ENCODE results near the gene LTF. TPM values are rescaled to one million over a fixed set of nuclear protein-coding genes. Genes with fewer than 3 reads are reported as not detected.

Gene LTF
- total RNA-seq, 1 experiment from 2014 or later: not detected

GRCh38 chr3:46416125-46416810 is 48.4 kb downstream of the LTF start:
- CTCF ChIA-PET: no interaction called here

GRCh38 chr3:46414739-46415138 is 50.0 kb downstream of the LTF start:
- Mint-ChIP-seq H3K36me3 (ENCODE audit: insufficient read depth, unreplicated experiment) (no peaks in the 10 kb centered on the region), H3K27me3 (ENCODE audit: unreplicated experiment) (no peaks in the 10 kb centered on the region), H3K4me1 (ENCODE audit: low read depth, unreplicated experiment) (peaks cover 27% of the 10 kb centered on the region), H3K4me3 (ENCODE audit: low read depth, unreplicated experiment) (no peak overlapping the region), H3K9me3 (ENCODE audit: low read depth, unreplicated experiment) (no peaks in the 10 kb centered on the region), H3K27ac (ENCODE audit: unreplicated experiment) (no peak overlapping the region)
- intact Hi-C loops (cut with micrococcal nuclease; ENCODE audit: unreplicated experiment): no loop called here
- DNase-seq: no peak
- TF ChIP-seq CTCF (IDR thresholded peaks at IDR 0.05; ENCODE audit: unreplicated experiment): no peak
- BruUV-seq (replicated peaks): no TSS peak
- CTCF ChIA-PET: no interaction called here

More at GRCh38 chr3:46416125-46416810, 48.4 kb downstream of the LTF start:
- no peaks in the 10 kb centered on the region for H3K9me3 Mint-ChIP-seq (ENCODE audit: low read depth, unreplicated experiment)
- BruUV-seq (replicated peaks): no TSS peak
- no peaks in the 10 kb centered on the region for H3K27me3 Mint-ChIP-seq (ENCODE audit: unreplicated experiment)
- intact Hi-C loops (cut with micrococcal nuclease; ENCODE audit: unreplicated experiment): no loop called here
- no peak overlapping the region for H3K27ac Mint-ChIP-seq (ENCODE audit: unreplicated experiment)
- TF ChIP-seq CTCF (IDR thresholded peaks at IDR 0.05; ENCODE audit: unreplicated experiment): no peak
- H3K4me1 Mint-ChIP-seq (ENCODE audit: low read depth, unreplicated experiment): peaks cover 27% of the 10 kb centered on the region
- DNase-seq: no peak
- H3K4me3 Mint-ChIP-seq (ENCODE audit: low read depth, unreplicated experiment): no peak overlapping the region
- H3K36me3 Mint-ChIP-seq (ENCODE audit: insufficient read depth, unreplicated experiment): no peaks in the 10 kb centered on the region

- Mint-ChIP-seq H3K36me3 (ENCODE audit: insufficient read depth, unreplicated experiment) (no peaks in the 10 kb centered on the region), H3K4me1 (ENCODE audit: low read depth, unreplicated experiment) (peaks cover 27% of the 10 kb centered on the region), H3K27ac (ENCODE audit: unreplicated experiment) (no peak overlapping the region), H3K27me3 (ENCODE audit: unreplicated experiment) (no peaks in the 10 kb centered on the region), H3K4me3 (ENCODE audit: low read depth, unreplicated experiment) (no peak overlapping the region), H3K9me3 (ENCODE audit: low read depth, unreplicated experiment) (no peaks in the 10 kb centered on the region)
- BruUV-seq (replicated peaks): no TSS peak
- intact Hi-C loops (cut with micrococcal nuclease; ENCODE audit: unreplicated experiment): no loop called here
- CTCF ChIA-PET: no interaction called here
- DNase-seq: no peak
- TF ChIP-seq CTCF (IDR thresholded peaks at IDR 0.05; ENCODE audit: unreplicated experiment): no peak
Measured at GRCh38 chr3:46413951-46414350, 50.8 kb downstream of the LTF start.

- H3K4me3 Mint-ChIP-seq (ENCODE audit: low read depth, unreplicated experiment): no peak overlapping the region
- no peak for TF ChIP-seq CTCF (IDR thresholded peaks at IDR 0.05; ENCODE audit: unreplicated experiment)
- no peaks in the 10 kb centered on the region for H3K36me3 Mint-ChIP-seq (ENCODE audit: insufficient read depth, unreplicated experiment)
- no TSS peak for BruUV-seq (replicated peaks)
- CTCF ChIA-PET: no interaction called here
- DNase-seq: no peak
- intact Hi-C loops (cut with micrococcal nuclease; ENCODE audit: unreplicated experiment): no loop called here
- H3K27ac Mint-ChIP-seq (ENCODE audit: unreplicated experiment): no peak overlapping the region
- no peaks in the 10 kb centered on the region for H3K9me3 Mint-ChIP-seq (ENCODE audit: low read depth, unreplicated experiment)
- H3K4me1 Mint-ChIP-seq (ENCODE audit: low read depth, unreplicated experiment): peaks cover 27% of the 10 kb centered on the region
- no peaks in the 10 kb centered on the region for H3K27me3 Mint-ChIP-seq (ENCODE audit: unreplicated experiment)
Measured at GRCh38 chr3:46412786-46413298, 51.9 kb downstream of the LTF start.

Data from Calu3 (cell line).